Suppressor macrophage (primary cell): Measurements from ENCODE around the gene LMLN.
"Not testable (repeated sequence)": the region's sequence is repeated elsewhere in the genome, so short reads cannot be mapped to it uniquely, and the experiment has no call there.

Experiments used
- DNase-seq, 4 experiments: peaks; one replicate each; pipeline ENCODE4 v3.0.0-alpha.2; 2020 to 2022
- total RNA-seq, 17 experiments: gene quantifications; one replicate each; lab custom pipeline; 2026; ENCODE audit warnings: mixed read lengths in 6 of 17, inconsistent platforms in 3 of 17; lab: John Stamatoyannopoulos, UW

Gene LMLN
- 3.3 to 25.5 (median 12.1) reads per million in 17 experiments for total RNA-seq

DNA sequence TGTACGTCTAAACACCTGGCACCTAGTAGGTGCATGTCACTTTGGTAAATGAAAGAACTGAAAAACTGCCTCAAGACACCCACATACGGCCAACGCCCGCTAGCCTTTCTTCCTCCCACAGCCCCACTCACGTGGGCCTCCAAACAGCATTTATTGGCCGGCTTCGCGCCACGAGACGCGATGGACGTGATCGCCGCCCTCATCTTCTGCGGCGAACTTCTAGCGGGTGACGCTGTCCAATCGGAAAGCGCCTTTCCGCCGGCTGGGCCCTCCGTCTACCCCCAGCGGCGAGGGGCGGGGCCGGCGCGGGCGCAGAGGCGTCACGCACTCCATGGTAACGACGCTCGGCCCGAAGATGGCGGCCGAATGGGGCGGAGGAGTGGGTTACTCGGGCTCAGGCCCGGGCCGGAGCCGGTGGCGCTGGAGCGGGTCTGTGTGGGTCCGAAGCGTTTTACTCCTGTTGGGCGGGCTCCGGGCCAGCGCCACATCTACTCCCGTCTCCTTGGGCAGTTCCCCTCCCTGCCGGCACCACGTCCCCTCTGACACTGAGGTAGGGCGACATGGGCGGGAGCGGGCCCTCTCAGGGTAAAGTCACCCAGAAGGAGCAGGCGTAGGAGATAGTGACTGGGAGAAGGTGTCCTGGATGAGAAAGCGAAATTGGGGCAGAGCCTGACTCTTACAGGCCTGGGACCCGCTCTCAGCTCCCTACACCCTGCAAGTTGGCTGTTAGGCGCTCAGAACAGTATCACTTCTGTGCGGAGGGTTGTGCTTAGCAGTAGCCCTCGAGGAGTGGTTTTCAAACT, at the start of gene LMLN:
Gene LMLN (plus strand): TSS at position 327 of the 803 bp plus-strand sequence. CDS start 29 bp downstream, at position 356.
- DNase-seq: peak; percentile 98 to 99 (median 99)

GRCh38 chr3:197912741-197913476, 47.1 kb upstream of the LMLN start:
- no peak for DNase-seq

GRCh38 chr3:197913641-197914380, 46.2 kb upstream of the LMLN start:
- no peak for DNase-seq

DNA sequence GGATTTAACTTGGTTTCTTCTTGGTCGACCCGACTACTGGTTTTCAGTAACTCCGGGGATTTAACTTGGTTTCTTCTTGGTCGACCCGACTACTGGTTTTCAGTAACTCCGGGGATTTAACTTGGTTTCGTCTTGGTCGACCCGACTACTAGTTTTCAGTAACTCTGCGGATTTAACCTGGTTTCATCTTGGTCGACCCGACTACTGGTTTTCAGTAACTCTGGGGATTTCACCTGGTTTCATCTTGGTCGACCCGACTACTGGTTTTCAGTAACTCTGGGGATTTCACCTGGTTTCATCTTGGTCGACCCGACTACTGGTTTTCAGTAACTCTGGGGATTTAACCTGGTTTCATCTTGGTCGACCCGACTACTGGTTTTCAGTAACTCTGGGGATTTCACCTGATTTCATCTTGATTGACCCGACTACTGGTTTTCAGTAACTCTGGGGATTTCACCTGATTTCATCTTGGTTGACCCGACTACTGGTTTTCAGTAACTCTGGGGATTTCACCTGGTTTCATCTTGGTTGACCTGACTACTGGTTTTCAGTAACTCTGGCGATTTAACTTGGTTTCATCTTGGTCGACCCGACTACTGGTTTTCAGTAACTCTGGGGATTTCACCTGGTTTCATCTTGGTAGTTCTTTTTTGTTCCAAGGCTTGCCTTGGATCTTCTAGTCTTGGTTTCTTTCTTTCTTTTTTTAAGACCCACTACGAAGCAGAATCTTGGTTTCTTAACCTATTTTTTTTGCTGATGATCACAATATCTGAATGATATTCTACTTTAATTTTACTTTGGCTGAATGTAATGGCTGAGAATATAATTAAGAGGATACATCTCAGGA, 38.4 kb upstream of the LMLN start:
- not testable (repeated sequence) for DNase-seq

GRCh38 chr3:197926418-197926817, 33.6 kb upstream of the LMLN start:
- peak in 1 of 4 experiments; percentile 6 for DNase-seq

GRCh38 chr3:197927578-197927977, 32.4 kb upstream of the LMLN start:
- DNase-seq: not testable (repeated sequence)

DNA sequence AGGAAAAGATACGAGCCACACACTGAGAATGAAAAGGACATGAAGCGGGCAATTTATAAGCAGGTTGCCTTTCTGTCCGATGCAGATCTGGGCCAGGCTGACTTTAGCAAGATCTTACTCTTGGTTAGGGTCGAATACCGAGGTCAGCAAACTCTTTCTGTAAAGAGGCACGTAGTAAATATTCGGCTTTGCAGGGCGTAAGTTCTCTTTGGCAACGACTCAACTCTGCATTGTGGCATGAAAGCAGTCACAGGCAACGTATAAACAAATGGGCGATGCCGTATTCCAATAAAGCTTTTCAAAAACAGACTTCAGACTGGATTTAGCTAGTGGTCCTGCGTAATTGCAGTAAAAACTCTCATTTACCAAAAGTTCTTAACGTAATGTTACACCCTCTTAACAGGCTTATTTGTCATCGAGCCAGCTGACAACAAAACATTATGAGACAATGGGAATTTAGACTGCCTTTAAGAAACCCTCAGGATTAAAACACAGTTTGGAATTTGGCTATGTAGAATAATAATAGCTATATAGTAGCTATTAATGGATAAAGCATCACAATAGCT, 23.1 kb upstream of the LMLN start:
- DNase-seq: no peak

GRCh38 chr3:197940745-197941384, 19.2 kb upstream of the LMLN start:
- DNase-seq: no peak

DNA sequence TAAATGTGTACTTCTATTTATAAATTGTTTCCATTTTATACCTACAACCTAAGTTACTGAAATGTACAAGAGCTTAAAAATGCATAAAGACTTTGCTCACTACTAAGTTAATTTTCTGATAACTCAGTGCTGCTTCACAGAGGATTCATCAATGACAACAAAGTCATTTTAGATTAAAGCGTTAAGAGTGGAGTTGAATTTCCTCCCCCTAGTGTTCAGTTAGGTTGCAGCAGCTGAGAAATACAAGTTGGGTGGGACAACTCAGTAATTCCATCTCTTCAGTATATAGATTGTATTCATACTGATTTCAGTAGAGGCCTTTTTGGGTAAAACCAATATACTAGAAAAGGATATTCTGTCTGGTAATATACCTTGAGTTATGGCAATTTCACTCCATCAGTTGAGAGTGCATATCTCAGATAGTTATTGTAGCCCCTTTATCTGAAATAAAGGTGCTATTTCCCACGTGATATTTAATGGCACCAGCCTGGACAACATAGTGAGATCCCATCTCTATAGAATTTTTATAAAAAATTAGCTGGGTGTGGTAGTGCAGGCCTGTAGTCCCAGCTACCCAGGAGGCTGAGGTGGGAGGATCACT, 17.0 kb upstream of the LMLN start:
- DNase-seq: peak; percentile 36 to 57 (median 45)

DNA sequence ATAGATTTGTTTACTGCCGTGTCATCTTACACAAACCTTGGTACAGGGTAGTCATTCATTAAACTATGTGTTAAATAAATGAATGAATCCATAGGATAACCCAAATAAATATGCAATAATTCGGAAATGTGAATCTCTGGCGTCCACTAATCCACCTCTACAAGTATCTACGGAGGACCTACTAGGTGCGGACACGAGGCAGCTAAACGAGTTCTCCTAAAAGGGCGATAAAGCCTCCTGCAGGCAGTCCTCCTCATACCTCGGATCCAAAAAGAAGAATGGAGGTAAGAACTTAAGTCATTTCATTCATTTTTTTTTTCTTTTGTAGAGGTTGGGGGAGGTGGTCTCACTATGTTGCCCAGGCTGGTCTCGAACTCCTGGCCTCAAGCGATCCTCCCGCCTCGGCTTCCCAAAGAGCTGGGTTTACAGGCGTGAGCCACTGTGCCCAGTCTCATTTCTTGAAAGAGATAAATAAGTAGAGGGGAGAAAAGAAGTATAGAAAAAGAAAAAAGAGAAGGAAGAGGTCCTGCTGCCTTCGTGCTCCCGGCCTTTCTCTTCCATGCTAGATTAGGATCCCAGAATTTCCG, 10.7 kb upstream of the LMLN start:
- DNase-seq: no peak

DNA sequence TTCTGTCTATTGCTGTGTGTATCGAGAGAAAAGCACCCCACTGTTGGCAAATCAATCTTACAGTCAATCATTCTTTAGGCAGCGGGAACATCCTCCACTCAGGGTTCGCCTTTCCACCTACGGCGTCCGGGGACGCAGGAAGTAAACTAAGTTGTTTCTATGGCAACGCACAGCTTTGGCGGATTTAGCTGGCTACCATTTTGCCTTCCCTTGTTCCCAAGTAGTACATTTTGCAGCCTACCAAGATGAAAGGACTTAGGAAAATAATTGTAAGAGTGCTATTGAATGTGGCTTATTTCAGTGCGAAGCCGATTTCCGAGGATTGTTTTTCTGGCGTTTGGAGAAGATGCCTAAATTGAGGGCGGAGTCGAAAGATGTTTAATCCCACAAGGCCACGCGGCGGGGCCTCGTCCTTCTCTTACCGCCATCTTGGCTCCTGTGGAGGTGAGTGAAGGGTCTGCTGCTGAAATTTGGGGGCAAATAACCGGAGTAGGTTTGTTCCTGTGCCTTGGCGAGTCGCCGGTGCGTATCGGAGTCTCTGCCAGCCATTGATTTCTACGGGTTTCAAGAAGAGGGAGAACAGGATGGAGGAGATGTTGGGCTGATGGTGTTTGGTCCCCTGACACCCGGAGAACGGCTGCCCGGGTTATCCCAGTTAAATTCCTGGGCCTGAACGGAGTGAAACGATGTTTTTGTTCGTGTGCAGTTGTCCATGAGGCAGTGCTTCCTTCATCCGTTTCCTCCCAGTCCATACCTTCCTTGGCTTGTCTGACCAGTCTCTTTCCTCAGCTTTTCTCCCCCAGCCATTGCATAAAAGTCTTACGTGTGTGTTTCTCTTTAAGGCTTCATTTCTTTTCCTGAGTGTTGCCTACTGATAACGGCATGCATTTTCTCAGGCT, 10.0 kb upstream of the LMLN start, which contains the start of gene RPL35A:
Gene RPL35A (plus strand): TSS at position 413 of the 899 bp plus-strand sequence. CDS start 778 bp downstream, outside the sequence.
- DNase-seq: peak; percentile 94 to 98 (median 96)

DNA sequence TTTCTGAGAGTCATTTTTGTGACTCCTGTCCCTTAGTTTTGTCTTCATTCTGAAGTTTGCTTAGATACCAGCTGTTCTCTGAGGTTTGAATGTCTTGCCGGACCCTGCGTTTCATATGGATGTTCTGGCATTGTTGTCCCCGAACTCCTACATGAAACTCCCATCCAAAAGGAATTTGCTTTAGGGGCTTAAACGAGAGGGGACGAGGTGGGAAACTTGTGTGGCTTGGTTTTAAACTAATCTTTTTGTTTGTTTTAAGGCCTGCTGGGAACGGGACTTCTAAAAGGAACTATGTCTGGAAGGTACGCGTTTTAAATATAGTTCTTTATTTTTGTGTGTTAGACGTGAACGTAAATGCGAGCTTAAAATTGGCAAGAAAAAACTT, 9.3 kb upstream of the LMLN start:
- DNase-seq: no peak

GRCh38 chr3:197951392-197951990, 8.5 kb upstream of the LMLN start:
- no peak for DNase-seq

DNA sequence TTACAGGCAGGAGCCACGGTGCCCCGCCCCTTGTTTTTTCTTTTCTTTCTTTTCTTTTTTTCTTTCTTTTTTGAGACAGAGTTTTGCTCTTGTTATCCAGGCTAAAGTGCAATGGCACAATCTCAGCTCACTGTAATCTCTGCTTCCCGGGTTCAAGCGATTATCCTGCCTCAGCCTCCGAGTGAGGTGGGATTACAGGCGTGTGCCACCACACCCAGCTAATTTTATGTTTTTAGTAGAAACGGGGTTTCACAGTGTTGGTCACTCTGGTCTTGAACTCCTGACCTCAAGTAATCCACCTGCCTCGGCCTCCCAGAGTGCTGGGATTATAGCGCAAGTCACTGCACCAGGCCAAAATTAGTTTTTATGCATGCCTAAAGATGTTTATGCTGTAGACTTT, 7.6 kb upstream of the LMLN start:
- DNase-seq: no peak

DNA sequence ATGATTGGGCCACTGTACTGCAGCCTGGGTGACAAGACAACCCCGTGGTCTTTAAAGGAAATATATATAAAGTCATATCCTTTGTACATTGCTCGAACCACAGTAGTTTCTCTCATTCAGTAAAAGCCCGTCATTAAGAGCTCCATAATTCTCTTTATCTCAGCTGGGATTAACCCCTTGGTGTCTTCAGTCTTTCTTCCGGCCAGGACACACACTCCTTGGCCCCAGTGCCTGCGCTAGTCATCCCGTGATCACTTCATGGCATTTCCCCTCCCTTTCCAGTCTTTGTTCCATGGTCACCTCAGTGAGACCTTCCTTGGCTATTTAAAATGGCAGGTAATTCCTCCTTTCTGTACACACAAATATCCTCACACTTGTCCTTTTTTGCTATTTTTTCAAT, 6.7 kb upstream of the LMLN start:
- DNase-seq: no peak

GRCh38 chr3:197953881-197954280, 6.1 kb upstream of the LMLN start:
- no peak for DNase-seq

DNA sequence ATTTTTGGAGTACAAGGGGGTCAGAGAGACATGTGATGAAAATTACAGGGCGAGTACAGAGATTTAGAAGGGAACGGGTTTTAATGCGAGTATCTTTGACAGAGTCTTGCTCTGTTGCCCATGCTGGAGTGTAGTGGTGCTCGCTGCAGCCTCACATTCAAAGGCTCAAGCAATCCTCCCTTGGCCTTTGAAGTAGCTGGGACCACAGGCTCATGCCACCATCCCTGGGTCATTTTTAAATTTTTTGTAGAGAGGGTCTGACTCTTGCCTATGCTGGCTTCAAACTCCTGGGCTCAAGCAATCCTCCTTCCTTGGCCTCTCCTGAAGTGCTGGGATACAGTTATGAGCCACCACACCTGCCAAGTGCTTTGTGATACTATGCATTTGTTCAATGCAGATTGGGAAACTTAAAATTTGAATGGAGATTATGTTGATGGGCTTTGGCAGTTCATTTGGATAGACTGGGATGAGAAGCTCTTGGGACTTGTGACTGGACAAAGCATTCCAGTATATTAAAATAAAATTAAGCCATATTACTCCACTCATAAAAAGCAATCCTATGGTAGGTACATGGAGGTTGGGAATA, 4.0 kb upstream of the LMLN start:
- DNase-seq: no peak

- DNase-seq: no peak
These were observed 3.4 kb upstream of the LMLN start for GRCh38 chr3:197956626-197956988.

GRCh38 chr3:197957790-197958133, 2.3 kb upstream of the LMLN start:
- peak in 1 of 4 experiments; percentile 49 for DNase-seq
